HepG2 (cell line): ENCODE data around the gene LAP3. TPM values are rescaled to one million over a fixed set of nuclear protein-coding genes. Genes with fewer than 3 reads are reported as not detected.

Experiments used
- AKAP8 ChIP-seq: sonication (generic); formaldehyde crosslinking; IDR thresholded peaks from 2 replicates; pipeline ENCODE4 v1.5.1; 2020; ENCODE audit warnings: mild to moderate bottlenecking, missing genetic modification reagents
- EHMT2 ChIP-seq: fragments of 200-600 bp; sonication (generic); IDR thresholded peaks from 2 replicates; pipeline ENCODE4 v1.7.0; 2017; ENCODE audit warnings: antibody characterized with exemption, low read depth, low read length, borderline replicate concordance
- FOXA3 ChIP-seq: IDR thresholded peaks from 2 replicates; pipeline ENCODE4 v1.6.1; 2016; ENCODE audit warnings: missing genetic modification reagents, missing compliant biosample characterization
- GFI1 ChIP-seq: sonication (generic); formaldehyde crosslinking; IDR thresholded peaks from 2 replicates; pipeline ENCODE4 v1.5.0; 2020; ENCODE audit warnings: missing genetic modification reagents, mild to moderate bottlenecking, borderline replicate concordance
- HES4 ChIP-seq: sonication (generic); formaldehyde crosslinking; IDR thresholded peaks from 2 replicates; pipeline ENCODE4 v1.9.0; 2021; ENCODE audit warnings: mild to moderate bottlenecking, missing genetic modification reagents, borderline replicate concordance
- ISL2 ChIP-seq: sonication (generic); formaldehyde crosslinking; IDR thresholded peaks from 2 replicates; pipeline ENCODE4 v1.5.0; 2020; ENCODE audit warnings: missing genetic modification reagents
- JUN ChIP-seq: sonication (generic); formaldehyde crosslinking; IDR thresholded peaks from 2 replicates; pipeline ENCODE4 v1.4.0; 2020; ENCODE audit warnings: mild to moderate bottlenecking, missing genetic modification reagents
- KLF12 ChIP-seq: sonication (generic); formaldehyde crosslinking; IDR thresholded peaks from 2 replicates; pipeline ENCODE4 v1.4.0; 2020; ENCODE audit warnings: missing genetic modification reagents, borderline replicate concordance
- LCORL ChIP-seq, 2 experiments: fragments of 450-650 bp in 1 of 2; sonication (generic) in 1 of 2; formaldehyde crosslinking in 1 of 2; IDR thresholded peaks; 2 replicates each; pipeline versions ENCODE4 v1.5.0 to v1.6.1; 2017 to 2020; ENCODE audit warnings: antibody characterized with exemption in 1 of 2, missing genetic modification reagents in 1 of 2
- NKX3-1 ChIP-seq: sonication (generic); formaldehyde crosslinking; IDR thresholded peaks from 2 replicates; pipeline ENCODE4 v1.5.0; 2020; ENCODE audit warnings: missing genetic modification reagents
- PHF21A ChIP-seq: sonication (generic); formaldehyde crosslinking; IDR thresholded peaks from 2 replicates; pipeline ENCODE4 v1.5.0; 2020; ENCODE audit warnings: mild to moderate bottlenecking, missing genetic modification reagents
- PITX1 ChIP-seq: sonication (generic); formaldehyde crosslinking; IDR thresholded peaks from 2 replicates; pipeline ENCODE4 v1.5.1; 2020; ENCODE audit warnings: mild to moderate bottlenecking, missing genetic modification reagents
- SMAD1 ChIP-seq: sonication (generic); formaldehyde crosslinking; IDR thresholded peaks from 2 replicates; pipeline ENCODE4 v1.4.0; 2020; ENCODE audit warnings: missing genetic modification reagents, low read depth, mild to moderate bottlenecking, borderline replicate concordance
- SPEN ChIP-seq: sonication (generic); formaldehyde crosslinking; IDR thresholded peaks from 2 replicates; pipeline ENCODE4 v1.5.1; 2020; ENCODE audit warnings: low read depth, mild to moderate bottlenecking, missing genetic modification reagents
- TCF7 ChIP-seq: sonication (generic); IDR thresholded peaks from 2 replicates; pipeline ENCODE4 v1.6.1; 2016; ENCODE audit warnings: antibody characterized with exemption, low read depth
- ZBTB39 ChIP-seq: sonication (generic); formaldehyde crosslinking; IDR thresholded peaks from 2 replicates; pipeline ENCODE4 v1.5.0; 2020; ENCODE audit warnings: missing genetic modification reagents
- ZNF34 ChIP-seq: sonication (generic); formaldehyde crosslinking; IDR thresholded peaks from 2 replicates; pipeline ENCODE4 v1.4.0; 2020; ENCODE audit warnings: mild to moderate bottlenecking, missing genetic modification reagents, borderline replicate concordance
- ZNF430 ChIP-seq: sonication (generic); formaldehyde crosslinking; IDR thresholded peaks from 2 replicates; pipeline ENCODE4 v1.9.0; 2021; ENCODE audit warnings: mild to moderate bottlenecking, missing genetic modification reagents
- ZNF709 ChIP-seq: sonication (generic); formaldehyde crosslinking; IDR thresholded peaks from 2 replicates; pipeline ENCODE4 v1.5.0; 2020; ENCODE audit warnings: mild to moderate bottlenecking, missing genetic modification reagents
- polyA plus RNA-seq, 8 experiments: library from polyadenylated mRNA; depleted of rRNA in 3 of 8; stranded (reverse) in 7 of 8; unstranded in 1 of 8; fragments of >200 nt; fragmentation: Illumina TruSeq in 4 of 8; extraction: Trizol in 4 of 8; gene quantifications; 2 replicates each; pipeline versions ENCODE4 v1.2.1 to v1.2.3, GENCODE V29; 2011 to 2016; ENCODE audit warnings: low read depth in 4 of 8, missing spikeins in 1 of 8, mixed read lengths in 1 of 8; ENCODE audit not compliant: insufficient read depth in 1 of 8
- total RNA-seq, 5 experiments: library from RNA; depleted of rRNA; stranded (reverse); fragments of >200 nt; fragmentation: Illumina TruSeq; extraction: Trizol; gene quantifications; 2 replicates each; pipeline ENCODE4 v1.2.3, GENCODE V29; 2016; ENCODE audit warnings: low read depth in 1 of 5
- TF ChIP-seq, protein P1 (sequence below), 2 experiments: sonication (generic) in 1 of 2; formaldehyde crosslinking in 1 of 2; IDR thresholded peaks; 2 replicates each; pipeline versions ENCODE4 v1.6.1 to v1.9.0; 2014 to 2022; ENCODE audit warnings: antibody characterized with exemption in 1 of 2, borderline replicate concordance in 1 of 2, inconsistent platforms in 1 of 2, low read depth in 1 of 2, missing genetic modification reagents in 1 of 2
- TF ChIP-seq, protein P2 (sequence below): IDR thresholded peaks from 2 replicates; pipeline ENCODE4 v1.6.1; 2016; ENCODE audit warnings: missing genetic modification reagents, missing compliant biosample characterization

Gene LAP3
- total and polyA plus RNA-seq, 2 of the 13 experiments (the other 11 are each of a cell fraction or from before 2014, with no cell fraction given) = 106 to 125 TPM

DNA sequence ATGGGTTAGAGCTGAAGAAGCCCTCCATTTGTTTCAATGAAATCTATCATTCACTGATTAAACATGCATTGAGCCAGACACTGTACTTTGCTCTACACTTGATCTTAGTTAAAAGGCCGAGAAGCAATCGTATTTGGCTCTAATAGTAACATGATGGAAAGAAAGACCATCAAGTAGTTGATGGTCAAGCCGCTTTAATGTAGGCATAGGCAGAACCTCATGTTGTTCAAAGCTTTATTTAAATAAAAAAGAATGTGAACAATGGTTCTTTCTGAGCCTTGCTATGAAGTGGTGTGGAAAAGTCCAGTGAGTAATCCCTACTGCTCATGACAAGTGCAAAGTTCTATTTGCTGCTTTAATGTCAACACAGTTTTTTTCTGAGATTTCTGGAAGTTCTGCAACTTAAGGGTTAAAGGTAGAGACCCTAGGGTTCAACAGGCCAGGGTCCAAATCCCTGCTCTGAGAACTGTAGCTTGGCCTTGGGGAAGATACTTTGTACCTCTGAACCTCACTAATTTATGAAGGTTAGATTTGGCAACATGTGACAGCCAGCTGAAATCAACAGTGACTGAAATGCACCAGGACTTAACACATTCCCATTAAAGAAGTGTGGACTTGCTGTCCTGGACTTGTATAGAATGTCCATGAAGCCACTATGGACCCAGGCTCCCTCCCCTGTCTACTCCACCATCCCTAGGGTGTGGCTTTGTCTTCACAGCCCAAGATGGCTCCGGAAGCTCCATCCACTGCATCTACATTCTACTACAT lies 17.9 kb upstream of the LAP3 start (continued):
- TF ChIP-seq, protein P1, sequence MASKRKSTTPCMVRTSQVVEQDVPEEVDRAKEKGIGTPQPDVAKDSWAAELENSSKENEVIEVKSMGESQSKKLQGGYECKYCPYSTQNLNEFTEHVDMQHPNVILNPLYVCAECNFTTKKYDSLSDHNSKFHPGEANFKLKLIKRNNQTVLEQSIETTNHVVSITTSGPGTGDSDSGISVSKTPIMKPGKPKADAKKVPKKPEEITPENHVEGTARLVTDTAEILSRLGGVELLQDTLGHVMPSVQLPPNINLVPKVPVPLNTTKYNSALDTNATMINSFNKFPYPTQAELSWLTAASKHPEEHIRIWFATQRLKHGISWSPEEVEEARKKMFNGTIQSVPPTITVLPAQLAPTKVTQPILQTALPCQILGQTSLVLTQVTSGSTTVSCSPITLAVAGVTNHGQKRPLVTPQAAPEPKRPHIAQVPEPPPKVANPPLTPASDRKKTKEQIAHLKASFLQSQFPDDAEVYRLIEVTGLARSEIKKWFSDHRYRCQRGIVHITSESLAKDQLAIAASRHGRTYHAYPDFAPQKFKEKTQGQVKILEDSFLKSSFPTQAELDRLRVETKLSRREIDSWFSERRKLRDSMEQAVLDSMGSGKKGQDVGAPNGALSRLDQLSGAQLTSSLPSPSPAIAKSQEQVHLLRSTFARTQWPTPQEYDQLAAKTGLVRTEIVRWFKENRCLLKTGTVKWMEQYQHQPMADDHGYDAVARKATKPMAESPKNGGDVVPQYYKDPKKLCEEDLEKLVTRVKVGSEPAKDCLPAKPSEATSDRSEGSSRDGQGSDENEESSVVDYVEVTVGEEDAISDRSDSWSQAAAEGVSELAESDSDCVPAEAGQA (IDR thresholded peaks at IDR 0.05; ENCODE audit: low read depth) = 0 out of 2 replicates have a peak, but pooled peaks have one; percentile 18
- TF ChIP-seq, protein P1 (CRISPR knock-in tag; IDR thresholded peaks at IDR 0.05; ENCODE audit: borderline replicate concordance) = peak; percentile 65; the same call in 1 of the 2 replicates
- TF ChIP-seq ZNF34 (CRISPR knock-in tag) (peak; percentile 75; the same call in 1 of the 2 replicates), FOXA3 (peak; percentile 96), AKAP8 (CRISPR knock-in tag) (peak; percentile 23; the same call in 1 of the 2 replicates), KLF12 (CRISPR knock-in tag) (peak; percentile 26; the same call in 1 of the 2 replicates), EHMT2 (peak; percentile 99), ZNF709 (CRISPR knock-in tag) (peak; percentile 30; the same call in 1 of the 2 replicates), SPEN (CRISPR knock-in tag) (peak; percentile 72; the same call in 1 of the 2 replicates), JUN (CRISPR knock-in tag) (peak; percentile 82), ZBTB39 (peak; percentile 98), SMAD1 (no peak), PHF21A (CRISPR knock-in tag) (peak; percentile 91), ISL2 (CRISPR knock-in tag) (peak; percentile 96), NKX3-1 (CRISPR knock-in tag) (0 out of 2 replicates have a peak, but pooled peaks have one; percentile 71), LCORL (IDR thresholded peaks at IDR 0.05) (no peak), LCORL (CRISPR knock-in tag; IDR thresholded peaks at IDR 0.05) (peak; percentile 70), PITX1 (CRISPR knock-in tag) (peak; percentile 99), ZNF430 (CRISPR knock-in tag) (0 out of 2 replicates have a peak, but pooled peaks have one; percentile 42), HES4 (no peak), TCF7 (peak; percentile 82), GFI1 (CRISPR knock-in tag) (peak; percentile 99)
- TF ChIP-seq, protein P2, sequence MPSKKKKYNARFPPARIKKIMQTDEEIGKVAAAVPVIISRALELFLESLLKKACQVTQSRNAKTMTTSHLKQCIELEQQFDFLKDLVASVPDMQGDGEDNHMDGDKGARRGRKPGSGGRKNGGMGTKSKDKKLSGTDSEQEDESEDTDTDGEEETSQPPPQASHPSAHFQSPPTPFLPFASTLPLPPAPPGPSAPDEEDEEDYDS = 0 out of 2 replicates have a peak, but pooled peaks have one; percentile 43
